HFF-Myc (cell line): ENCODE results near the gene FNDC7.
"Not testable (repeated sequence)": the region's sequence is repeated elsewhere in the genome, so short reads cannot be mapped to it uniquely, and the experiment has no call there.

ENCODE experiments used
- DNase-seq: peaks from one replicate; pipeline ENCODE4 v3.0.0-alpha.2; 2011; ENCODE audit warnings: low read depth; ENCODE audit errors: extremely low read depth
- H3K4me3 ChIP-seq: replicated peaks from 2 replicates; pipeline ENCODE4 v1.5.1; 2011; ENCODE audit warnings: low read depth, mild to moderate bottlenecking, control low read depth, low read length
- TF ChIP-seq, protein P1 (sequence below): IDR thresholded peaks from 2 replicates; pipeline ENCODE4 v1.5.1; 2012; ENCODE audit warnings: mild to moderate bottlenecking, low read depth, low read length, control low read depth; ENCODE audit errors: missing control alignments

FNDC7 gene

GRCh38 chr1:108779455-108779854, 66.7 kb downstream of the FNDC7 start:
- TF ChIP-seq, protein P1, sequence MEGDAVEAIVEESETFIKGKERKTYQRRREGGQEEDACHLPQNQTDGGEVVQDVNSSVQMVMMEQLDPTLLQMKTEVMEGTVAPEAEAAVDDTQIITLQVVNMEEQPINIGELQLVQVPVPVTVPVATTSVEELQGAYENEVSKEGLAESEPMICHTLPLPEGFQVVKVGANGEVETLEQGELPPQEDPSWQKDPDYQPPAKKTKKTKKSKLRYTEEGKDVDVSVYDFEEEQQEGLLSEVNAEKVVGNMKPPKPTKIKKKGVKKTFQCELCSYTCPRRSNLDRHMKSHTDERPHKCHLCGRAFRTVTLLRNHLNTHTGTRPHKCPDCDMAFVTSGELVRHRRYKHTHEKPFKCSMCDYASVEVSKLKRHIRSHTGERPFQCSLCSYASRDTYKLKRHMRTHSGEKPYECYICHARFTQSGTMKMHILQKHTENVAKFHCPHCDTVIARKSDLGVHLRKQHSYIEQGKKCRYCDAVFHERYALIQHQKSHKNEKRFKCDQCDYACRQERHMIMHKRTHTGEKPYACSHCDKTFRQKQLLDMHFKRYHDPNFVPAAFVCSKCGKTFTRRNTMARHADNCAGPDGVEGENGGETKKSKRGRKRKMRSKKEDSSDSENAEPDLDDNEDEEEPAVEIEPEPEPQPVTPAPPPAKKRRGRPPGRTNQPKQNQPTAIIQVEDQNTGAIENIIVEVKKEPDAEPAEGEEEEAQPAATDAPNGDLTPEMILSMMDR = no peak
- no peak for DNase-seq
- H3K4me3 ChIP-seq = no peak overlapping the region

DNA sequence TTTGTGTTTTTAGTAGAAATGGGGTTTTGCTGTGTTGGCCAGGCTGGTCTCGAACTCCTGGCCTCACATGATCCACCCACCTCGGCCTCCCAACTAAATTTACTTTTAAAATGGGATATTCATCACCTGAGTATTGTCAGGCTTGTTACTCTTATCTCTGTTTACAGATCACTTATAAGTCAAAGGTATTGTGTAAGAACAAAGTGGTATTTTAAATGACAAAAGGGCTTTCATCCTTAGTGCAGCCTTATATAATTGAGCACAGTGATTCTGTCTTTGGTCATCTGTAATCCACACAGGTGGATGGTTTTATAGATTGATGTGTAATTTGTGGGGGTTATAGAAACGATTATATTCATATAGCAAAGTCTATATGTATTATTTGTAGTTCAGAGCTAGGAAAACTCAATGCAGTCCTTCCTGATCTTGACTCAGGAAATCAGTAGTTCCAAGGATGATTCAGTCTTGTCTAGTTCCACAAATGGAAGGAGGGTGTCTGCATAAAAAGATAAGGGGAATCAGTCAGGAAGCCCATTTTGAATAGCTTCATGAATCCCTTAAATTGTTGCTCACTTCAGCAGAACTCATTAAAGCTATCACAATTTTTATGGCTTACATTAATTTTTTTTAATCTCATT, 68.3 kb downstream of the FNDC7 start:
- no peak for DNase-seq
- TF ChIP-seq, protein P1 = no peak
- no peak overlapping the region for H3K4me3 ChIP-seq

- not testable (repeated sequence) for DNase-seq
These were observed 68.9 kb downstream of the FNDC7 start for GRCh38 chr1:108781575-108781944.

GRCh38 chr1:108785264-108785663, 72.6 kb downstream of the FNDC7 start:
- no peak overlapping the region for H3K4me3 ChIP-seq
- TF ChIP-seq, protein P1 = no peak
- DNase-seq = no peak

More at GRCh38 chr1:108781575-108781944, 68.9 kb downstream of the FNDC7 start:
- not testable (repeated sequence) for H3K4me3 ChIP-seq

DNA sequence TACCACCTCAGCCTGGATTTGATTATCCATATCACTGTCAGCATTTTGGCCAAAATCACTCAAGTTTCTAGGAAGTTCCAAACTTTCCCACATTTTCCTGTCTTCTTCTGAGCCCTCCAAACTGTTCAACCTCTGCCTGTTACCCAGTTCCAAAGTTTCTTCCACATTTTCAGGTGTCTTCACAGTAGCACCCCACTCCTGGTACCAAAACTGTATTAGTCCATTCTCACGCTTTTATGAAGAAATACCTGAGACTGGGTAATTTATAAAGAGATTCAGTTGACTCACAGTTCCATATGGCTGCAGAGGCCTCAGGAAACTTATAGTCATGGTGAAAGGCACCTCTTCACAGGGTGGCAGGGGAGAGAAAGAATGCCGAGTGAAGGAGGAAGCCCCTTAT, 73.2 kb downstream of the FNDC7 start:
- TF ChIP-seq, protein P1 = no peak
- DNase-seq = no peak
- H3K4me3 ChIP-seq = no peak overlapping the region

- no peak for DNase-seq
- H3K4me3 ChIP-seq = no peak overlapping the region
- TF ChIP-seq, protein P1 = no peak
These were observed 79.1 kb downstream of the FNDC7 start for GRCh38 chr1:108791790-108792189.
